HG03066 (cell line): ENCODE data around the gene SPA17.

ENCODE experiments used
- ATAC-seq: cut with Tn5 transposase; IDR thresholded peaks from one replicate; pipeline ENCODE4 v1.9.1; 2021; ENCODE audit warnings: low read depth; ENCODE audit not compliant: unreplicated experiment

The SPA17 gene

GRCh38 chr11:124673333-124674167 lies at the start of gene SPA17, which contains the start of gene SIAE:
TSS of gene SPA17 (plus strand) at chr11:124673904. CDS start at chr11:124675265, 1,361 bp downstream.
TSS of gene SIAE (minus strand) at chr11:124673739. CDS start at chr11:124673708, 31 bp downstream.
- ATAC-seq = peak; percentile 85

DNA sequence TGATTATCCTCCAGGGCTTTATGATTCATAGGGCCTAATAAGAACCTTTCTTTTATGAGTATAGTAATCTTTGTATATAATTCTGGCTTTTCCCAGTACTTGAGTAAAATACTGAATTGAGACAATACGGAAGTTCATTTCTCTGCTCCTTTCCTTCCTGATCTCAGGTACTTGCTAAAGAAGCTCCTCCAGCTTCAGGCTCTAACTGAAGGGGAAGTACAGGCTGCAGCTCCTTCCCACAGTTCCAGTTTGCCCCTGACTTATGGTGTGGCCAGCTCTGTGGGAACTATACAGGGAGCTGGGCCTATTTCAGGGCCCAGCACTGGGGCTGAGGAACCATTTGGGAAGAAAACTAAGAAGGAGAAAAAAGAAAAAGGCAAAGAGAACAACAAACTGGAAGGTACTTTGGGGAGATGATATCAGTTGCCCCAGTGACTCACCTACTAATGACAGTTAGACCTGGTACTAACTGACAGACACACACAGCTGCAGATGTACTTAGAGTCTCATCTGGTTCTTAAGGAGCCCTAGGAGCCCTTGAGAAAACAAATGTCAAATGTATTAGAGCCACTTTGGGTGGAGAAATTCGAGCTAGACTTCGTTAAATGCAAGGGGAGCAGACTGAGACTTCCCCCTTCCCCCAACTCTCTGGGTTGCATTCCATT lies 48.1 kb upstream of the SPA17 start:
- no peak for ATAC-seq

GRCh38 chr11:124627546-124627945 lies 46.2 kb upstream of the SPA17 start:
- ATAC-seq = no peak

DNA sequence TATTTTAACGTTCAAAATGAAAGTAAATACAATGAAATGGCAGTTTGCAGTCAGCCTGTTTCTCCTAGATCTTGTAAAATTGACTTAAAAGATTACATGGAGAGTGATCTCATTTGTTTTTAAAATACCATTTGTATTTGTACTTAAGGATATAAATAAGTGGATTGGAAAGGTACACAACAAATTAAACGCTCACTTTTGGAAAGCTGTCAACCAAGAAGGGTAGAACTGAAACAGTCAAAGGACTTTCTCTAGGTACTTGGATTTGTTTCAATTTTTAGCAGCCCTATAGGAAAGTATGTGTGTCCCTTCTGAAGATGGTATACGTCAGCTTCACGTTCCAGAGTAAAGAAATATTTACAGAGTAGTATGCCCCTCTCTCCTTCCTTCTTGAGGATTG lies 43.7 kb upstream of the SPA17 start:
- no peak for ATAC-seq

- no peak for ATAC-seq
These were observed 40.3 kb upstream of the SPA17 start for GRCh38 chr11:124633355-124633754.

DNA sequence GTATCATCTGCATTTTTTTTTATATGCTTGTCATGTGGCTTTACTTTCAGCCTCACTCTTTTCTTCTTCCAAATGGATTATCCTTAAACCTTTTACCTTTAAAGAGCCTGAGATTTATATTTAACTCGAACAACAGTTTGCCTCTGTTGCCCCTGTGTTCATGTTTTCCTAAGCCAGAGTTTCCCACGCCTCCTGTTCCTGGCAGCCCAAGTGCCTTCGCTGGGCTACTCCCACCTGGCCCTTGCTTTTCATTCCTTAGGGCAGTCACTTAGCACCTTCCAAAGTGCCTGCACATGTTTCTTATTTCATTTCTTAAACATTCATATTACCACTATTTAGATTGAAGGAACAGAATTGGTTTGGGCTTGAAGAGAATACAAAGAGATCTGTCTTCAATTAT lies 37.8 kb upstream of the SPA17 start:
- no peak for ATAC-seq

GRCh38 chr11:124638500-124638899 lies 35.2 kb upstream of the SPA17 start:
- no peak for ATAC-seq

- no peak for ATAC-seq
These were observed 34.5 kb upstream of the SPA17 start for GRCh38 chr11:124639186-124639585.

- no peak for ATAC-seq
These were observed 33.0 kb upstream of the SPA17 start for GRCh38 chr11:124640666-124641065.

- ATAC-seq = no peak
These were observed 31.1 kb upstream of the SPA17 start for GRCh38 chr11:124642628-124643027.

- ATAC-seq = no peak
These were observed 30.6 kb upstream of the SPA17 start for GRCh38 chr11:124643042-124643604.

- no peak for ATAC-seq
These were observed 29.9 kb upstream of the SPA17 start for GRCh38 chr11:124643605-124644425.

DNA sequence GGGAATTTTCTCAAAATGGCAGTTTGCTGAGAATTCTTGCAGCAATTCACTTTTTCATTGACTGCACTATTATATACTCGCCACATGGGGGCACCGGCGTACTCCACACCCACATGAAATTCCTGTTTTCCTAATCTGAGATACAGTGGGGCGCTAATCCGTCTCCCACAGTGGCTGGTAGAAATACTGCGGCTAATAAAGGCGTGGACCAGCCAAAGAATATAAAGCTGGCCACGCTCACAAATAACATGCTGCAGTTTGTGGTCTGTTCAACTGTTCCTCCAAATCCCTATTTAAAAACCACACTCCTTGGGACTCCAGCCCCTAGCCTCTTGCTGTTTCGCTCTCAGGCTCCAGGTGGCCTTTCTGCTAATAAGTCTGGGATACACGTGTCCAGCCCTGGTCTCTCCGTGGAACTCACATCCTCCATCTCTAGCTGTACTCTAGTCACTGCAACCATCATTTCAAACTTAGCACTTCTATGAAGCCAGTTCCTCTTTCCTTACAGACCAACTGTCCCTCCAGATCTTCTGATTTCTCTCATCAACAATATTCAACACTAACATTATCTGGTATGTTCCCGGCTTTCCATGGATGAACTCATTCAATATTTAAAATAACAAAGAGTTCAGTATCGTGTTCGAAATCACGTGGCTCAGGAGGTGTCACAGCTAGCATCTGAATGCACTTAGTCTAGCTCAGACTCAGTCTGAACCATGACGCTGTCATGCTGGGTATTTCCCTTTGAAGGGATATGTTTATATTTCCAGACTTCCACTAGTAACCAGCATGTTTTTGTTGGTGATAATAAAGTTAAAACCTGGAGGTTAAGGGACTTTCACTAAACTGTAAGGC lies 29.1 kb upstream of the SPA17 start:
- no peak for ATAC-seq

DNA sequence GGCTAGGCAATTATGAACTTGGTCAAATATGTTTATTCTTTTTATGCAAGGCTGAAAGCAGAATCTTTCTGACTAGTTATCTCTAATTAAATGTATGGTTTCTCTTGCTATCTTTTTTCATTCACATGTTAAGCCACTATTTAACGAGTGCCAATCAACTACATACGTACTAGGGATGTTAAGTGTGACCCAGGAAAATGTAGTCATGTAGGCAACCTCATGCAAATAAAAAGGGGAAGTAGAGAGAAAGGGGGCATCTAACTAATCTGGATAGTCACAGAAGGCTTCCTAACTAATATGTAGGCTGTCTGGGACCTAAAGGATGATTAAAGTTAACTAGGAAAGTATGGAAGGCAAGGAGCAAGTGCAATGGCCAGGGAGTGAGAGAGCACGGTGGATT lies 27.6 kb upstream of the SPA17 start:
- no peak for ATAC-seq

DNA sequence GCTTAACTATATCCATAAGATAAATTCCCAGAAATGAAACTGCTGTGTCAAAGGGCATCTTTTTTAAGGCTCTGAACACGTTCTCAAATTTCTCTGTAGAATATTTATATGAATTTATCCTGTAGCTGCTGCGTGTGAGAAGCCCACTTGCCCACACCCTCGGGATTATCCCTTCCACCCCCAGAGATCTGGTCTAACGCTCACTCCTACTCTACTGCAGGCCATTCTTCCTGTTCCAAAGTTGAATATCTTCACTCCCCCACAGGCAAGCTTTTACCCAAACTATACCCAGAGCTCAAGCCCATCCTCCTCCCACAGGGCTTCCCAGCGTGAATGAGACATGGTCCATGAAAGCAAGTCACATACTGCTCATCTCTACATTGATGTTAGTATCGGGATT lies 25.1 kb upstream of the SPA17 start:
- no peak for ATAC-seq

DNA sequence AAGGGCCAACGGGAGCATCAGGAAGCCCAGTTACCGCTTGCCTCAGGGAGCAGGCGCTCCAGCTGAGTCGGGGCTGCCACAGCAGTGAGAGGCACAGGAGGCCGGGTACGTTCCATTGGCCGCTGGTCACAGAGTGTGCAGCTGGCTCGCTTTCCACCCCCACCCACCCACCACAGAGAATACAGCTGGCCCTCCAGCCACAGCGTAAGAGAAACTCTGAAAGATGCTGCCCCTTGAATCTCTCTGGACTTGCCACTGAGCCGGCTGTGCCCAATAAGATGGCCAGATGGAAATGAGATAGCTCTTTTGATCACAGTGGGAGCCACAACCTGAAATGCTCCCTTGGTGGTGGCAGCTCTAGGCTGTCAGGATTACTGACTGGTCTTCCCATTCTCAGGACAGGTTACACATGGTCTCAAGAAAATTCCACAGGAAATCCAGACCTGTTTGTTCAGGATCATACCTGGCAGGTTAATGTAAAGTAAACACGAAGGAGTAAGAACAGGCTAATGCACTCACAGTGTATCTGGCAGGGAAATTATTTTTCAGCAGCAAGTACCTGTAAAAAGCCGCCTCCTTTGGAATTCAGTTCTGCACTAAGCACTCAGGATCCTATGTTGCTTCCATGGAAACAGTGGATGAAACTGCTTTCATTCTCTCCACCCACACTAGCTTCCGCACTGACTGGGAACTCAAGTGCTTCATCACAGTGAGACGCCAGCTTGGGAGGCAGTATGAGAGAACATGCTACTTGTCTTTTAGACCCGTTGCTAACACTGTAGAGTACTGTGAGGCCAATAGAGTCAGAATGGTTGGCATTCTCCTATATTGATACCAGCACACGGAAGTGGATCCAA lies 16.7 kb upstream of the SPA17 start:
- ATAC-seq = no peak

DNA sequence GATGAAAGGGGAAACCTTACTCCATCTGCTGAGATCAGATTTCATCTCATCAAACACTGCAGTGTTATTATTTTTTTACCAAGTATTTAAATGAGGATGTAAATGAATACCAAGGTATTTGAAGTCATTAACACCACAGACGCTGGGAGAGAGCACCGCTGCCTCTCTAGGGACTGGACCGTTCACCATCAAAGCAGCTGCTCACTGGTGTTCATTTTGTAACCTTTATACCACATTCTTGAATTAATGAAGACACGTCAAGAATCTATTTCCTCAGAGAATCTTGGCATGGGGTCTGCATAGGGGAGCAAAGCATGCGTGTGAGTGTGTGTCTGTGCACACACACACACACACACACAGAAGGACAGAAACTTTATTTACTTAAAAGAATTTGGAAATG lies 15.8 kb upstream of the SPA17 start:
- ATAC-seq = no peak

DNA sequence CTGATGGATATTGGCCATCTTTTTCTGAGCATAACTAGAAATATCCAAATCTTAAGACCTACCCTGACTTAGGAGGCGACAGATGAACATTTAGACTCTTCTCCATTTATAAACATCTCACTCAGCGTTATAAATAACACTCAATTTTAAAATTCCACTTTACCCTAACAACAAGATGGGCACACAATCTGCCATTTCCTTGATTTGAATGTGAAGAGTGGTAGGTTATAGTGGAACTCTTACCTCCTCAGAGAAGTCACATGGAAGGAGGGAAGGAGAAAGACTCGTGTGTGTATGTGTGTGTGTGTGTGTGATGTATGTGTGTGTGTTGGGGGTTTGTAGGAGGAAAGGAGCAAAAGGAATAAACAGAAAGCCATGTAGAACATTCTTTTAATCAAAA lies 15.2 kb upstream of the SPA17 start:
- no peak for ATAC-seq

DNA sequence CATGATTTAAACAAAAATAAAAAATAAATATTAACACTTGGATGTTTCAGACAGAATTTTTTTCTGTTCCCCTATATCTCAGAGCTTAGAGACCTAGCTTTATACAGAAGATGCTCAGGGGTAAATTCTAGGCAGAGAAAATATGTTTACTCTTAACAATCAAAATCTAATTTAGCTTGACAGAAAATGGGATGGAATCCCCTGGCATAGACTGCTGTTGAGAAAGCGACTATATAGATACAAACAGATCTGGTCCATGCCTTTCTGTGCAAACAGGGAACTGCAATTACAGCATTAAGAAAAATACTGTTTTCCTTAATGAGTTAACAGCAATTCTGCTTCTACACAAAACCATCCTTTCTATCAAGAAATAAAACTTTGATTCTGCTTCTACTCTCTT lies 14.7 kb upstream of the SPA17 start:
- ATAC-seq = no peak
